ENCODE measurements around the gene NPL.

DNA sequence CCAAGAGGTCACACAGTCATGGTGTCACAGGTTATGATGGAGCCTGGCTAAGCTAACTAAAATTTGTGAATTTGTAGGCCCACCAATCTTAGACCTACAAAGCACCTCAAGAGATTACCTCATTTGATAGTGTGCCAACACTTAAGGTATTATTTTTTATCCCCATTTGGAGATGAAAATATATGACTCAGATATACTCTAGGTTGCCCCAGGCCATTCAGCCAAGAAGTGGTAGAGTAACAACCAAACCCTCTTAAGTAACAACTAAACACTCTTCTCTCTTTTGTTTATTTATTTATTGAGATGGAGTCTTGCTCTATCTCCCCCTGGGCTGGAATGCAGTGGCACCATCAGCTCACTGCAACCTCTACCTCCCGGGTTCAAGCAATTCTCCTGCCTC lies 14.3 kb downstream of the NPL start:
- TF ChIP-seq TCF12 (IDR thresholded peaks at IDR 0.05; ENCODE audit: low read depth), result no peak
- TF ChIP-seq, protein P1, sequence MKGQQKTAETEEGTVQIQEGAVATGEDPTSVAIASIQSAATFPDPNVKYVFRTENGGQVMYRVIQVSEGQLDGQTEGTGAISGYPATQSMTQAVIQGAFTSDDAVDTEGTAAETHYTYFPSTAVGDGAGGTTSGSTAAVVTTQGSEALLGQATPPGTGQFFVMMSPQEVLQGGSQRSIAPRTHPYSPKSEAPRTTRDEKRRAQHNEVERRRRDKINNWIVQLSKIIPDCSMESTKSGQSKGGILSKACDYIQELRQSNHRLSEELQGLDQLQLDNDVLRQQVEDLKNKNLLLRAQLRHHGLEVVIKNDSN (IDR thresholded peaks at IDR 0.05), result no peak
- no peak for TF ChIP-seq CREB1 (IDR thresholded peaks at IDR 0.05; ENCODE audit: low read depth)

Data from Ishikawa (cell line).